ENCODE results near the gene KDF1. TPM values are rescaled to one million over a fixed set of nuclear protein-coding genes. Genes with fewer than 3 reads are reported as not detected.

The KDF1 gene
- total and polyA plus RNA-seq, 2 of the 13 experiments (the other 11 are each of a cell fraction or from before 2014, with no cell fraction given) = 1.9 to 4.9 TPM

DNA sequence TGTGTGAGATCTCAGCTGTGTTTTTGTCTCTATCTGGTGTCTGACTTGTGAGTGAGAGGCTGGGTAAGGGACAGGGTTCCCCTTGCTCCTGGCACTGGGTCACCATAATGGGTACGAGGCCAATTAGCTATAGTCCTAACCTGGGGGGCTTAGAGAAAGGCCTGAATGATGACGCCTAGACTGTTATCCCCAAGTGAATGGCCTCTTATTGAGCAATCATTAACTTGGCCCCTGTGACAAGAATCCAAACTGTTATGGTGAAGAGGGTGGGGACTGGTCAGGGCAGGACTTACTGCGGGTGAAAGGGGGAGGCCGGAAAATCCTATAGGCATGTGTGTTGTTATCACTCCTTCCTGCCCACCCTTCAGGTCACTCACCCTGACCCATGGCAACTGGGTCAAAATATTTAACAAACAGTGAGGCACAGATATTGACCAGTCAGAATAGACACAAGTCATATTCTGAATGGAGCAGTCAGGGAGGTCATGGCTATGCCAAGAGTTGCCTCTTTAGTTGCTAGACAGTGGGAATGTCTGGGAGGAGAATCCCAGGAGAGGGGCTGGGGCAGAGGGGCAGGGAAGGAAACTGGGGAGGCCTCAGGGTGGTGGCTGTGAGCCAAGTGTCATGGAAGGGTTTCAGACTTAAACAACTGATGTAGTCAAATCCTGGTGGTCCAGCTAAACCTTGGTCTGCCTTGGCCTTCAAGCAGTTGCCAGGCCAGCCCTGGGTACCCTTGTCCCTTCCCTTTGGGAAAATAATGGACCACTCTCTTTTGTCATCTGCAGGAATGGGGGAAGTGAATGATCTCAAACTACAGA, 49.7 kb downstream of the KDF1 start (continued):
- peak; percentile 78 for TF ChIP-seq THAP11 (CRISPR knock-in tag; IDR thresholded peaks at IDR 0.05)
- no peak for TF ChIP-seq PHB2 (IDR thresholded peaks at IDR 0.05; ENCODE audit: partially characterized antibody)
- no peak for TF ChIP-seq PTBP1 (IDR thresholded peaks at IDR 0.05; ENCODE audit: low read depth, low read length, poor library complexity, severe bottlenecking)
- TF ChIP-seq THRA (CRISPR knock-in tag; IDR thresholded peaks at IDR 0.05; ENCODE audit: borderline replicate concordance) = peak; percentile 86; the same call in 1 of the 2 replicates
- no peak for TF ChIP-seq MLXIP (CRISPR knock-in tag; IDR thresholded peaks at IDR 0.05; ENCODE audit: borderline replicate concordance)
- peak; percentile 47 for TF ChIP-seq POLR2AphosphoS5 (IDR thresholded peaks at IDR 0.05; ENCODE audit: low read depth, low read length)
- TF ChIP-seq GMEB2 (CRISPR knock-in tag; IDR thresholded peaks at IDR 0.05; ENCODE audit: low read depth) = 0 out of 2 replicates have a peak, but pooled peaks have one; percentile 20
- no peak for TF ChIP-seq FOXA1 (IDR thresholded peaks at IDR 0.05)
- TF ChIP-seq FOXA1 (CRISPR knock-in tag; IDR thresholded peaks at IDR 0.05) = peak; percentile 81
- TF ChIP-seq HDAC2 (CRISPR knock-in tag; IDR thresholded peaks at IDR 0.05) = peak; percentile 92
- no peak for TF ChIP-seq GPN1 (CRISPR knock-in tag; IDR thresholded peaks at IDR 0.05; ENCODE audit: borderline replicate concordance)
- no peak for TF ChIP-seq ZNF496 (CRISPR knock-in tag; IDR thresholded peaks at IDR 0.05; ENCODE audit: insufficient replicate concordance)
- TF ChIP-seq ZSCAN30 (CRISPR knock-in tag; IDR thresholded peaks at IDR 0.05) = no peak
- TF ChIP-seq CENPX (CRISPR knock-in tag; IDR thresholded peaks at IDR 0.05) = no peak
- peak; percentile 2; the same call in 1 of the 2 replicates for TF ChIP-seq SMC3 (IDR thresholded peaks at IDR 0.05; ENCODE audit: low read length)
- no peak for TF ChIP-seq MTA3 (CRISPR knock-in tag; IDR thresholded peaks at IDR 0.05)
- no peak for TF ChIP-seq PRPF4 (IDR thresholded peaks at IDR 0.05; ENCODE audit: low read depth, low read length, poor library complexity, severe bottlenecking)
- no peak for TF ChIP-seq ZNF510 (CRISPR knock-in tag; IDR thresholded peaks at IDR 0.05; ENCODE audit: low read depth)
- TF ChIP-seq KDM5B (CRISPR knock-in tag; IDR thresholded peaks at IDR 0.05; ENCODE audit: borderline replicate concordance) = peak; percentile 69
- no peak; the same call in 1 of the 2 replicates for TF ChIP-seq UBTF (CRISPR knock-in tag; IDR thresholded peaks at IDR 0.05)
- no peak for TF ChIP-seq RBM39 (IDR thresholded peaks at IDR 0.05; ENCODE audit: low read depth, low read length, poor library complexity, severe bottlenecking)
